Measurements from ENCODE around the gene TTLL11. TPM values are rescaled to one million over a fixed set of nuclear protein-coding genes. Genes with fewer than 3 reads are reported as not detected.

Gene TTLL11
- total RNA-seq, 4 donors from 2014 or later, result 7.2 to 12.1 (median 9.9) TPM

DNA sequence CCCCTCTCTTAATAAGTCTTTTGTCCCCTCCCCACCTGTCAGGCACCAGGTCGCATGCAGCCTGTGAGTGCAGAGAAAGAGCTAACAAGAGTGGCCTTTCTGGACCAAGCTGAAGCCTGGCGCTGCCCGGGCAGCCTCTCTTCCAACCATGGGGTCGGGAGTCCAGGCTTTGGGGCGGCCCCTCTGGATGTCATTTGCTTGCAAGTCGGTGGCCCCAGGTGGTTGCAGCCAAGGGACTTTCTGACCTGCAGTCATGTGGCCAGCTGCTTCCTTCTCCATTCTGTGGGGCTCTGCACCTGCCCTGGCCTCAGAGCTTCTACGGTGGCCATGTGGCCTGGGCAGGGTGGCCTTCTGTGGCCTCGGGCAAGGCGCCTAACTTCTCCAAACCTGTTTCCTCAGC, 282.0 kb downstream of the TTLL11 start:
- no peak overlapping the region for H3K27ac ChIP-seq
- 84% methylated on average over 7 of the region's 9 CpGs for WGBS

GRCh38 chr9:121810489-121810888, 282.6 kb downstream of the TTLL11 start:
- Histone ChIP-seq H3K4me1 (peaks cover 10% of the 10 kb centered on the region), H3K9me3 (no peaks in the 10 kb centered on the region), H3K4me3 (no peak overlapping the region), H3K27me3 (no peaks in the 10 kb centered on the region), H3K36me3 (no peaks in the 10 kb centered on the region), H3K27ac (no peak overlapping the region)
- DNase-seq (ENCODE audit: low spot score in 2 of 2), result no peak
- no peak for TF ChIP-seq CTCF (IDR thresholded peaks at IDR 0.05)
- no peak for TF ChIP-seq POLR2AphosphoS5 (IDR thresholded peaks at IDR 0.05)
- no peak for TF ChIP-seq POLR2A (IDR thresholded peaks at IDR 0.05)
- no peak for TF ChIP-seq EP300 (IDR thresholded peaks at IDR 0.05)
- 84% methylated on average over 3 of the region's 3 CpGs for WGBS

More for the DNA sequence above, 282.0 kb downstream of the TTLL11 start:
- no peak for DNase-seq (ENCODE audit: low spot score in 2 of 2)
- no peaks in the 10 kb centered on the region for H3K27me3 ChIP-seq
- TF ChIP-seq POLR2A (IDR thresholded peaks at IDR 0.05) (no peak), EP300 (IDR thresholded peaks at IDR 0.05) (no peak), CTCF (IDR thresholded peaks at IDR 0.05) (no peak), POLR2AphosphoS5 (IDR thresholded peaks at IDR 0.05) (no peak)
- peaks cover 10% of the 10 kb centered on the region for H3K4me1 ChIP-seq
- no peaks in the 10 kb centered on the region for H3K36me3 ChIP-seq
- H3K9me3 ChIP-seq, result no peaks in the 10 kb centered on the region
- H3K4me3 ChIP-seq, result no peak overlapping the region

GRCh38 chr9:121809356-121810050, 283.6 kb downstream of the TTLL11 start:
- peaks cover 10% of the 10 kb centered on the region for H3K4me1 ChIP-seq
- TF ChIP-seq POLR2A (IDR thresholded peaks at IDR 0.05), result no peak
- TF ChIP-seq POLR2AphosphoS5 (IDR thresholded peaks at IDR 0.05), result no peak
- no peaks in the 10 kb centered on the region for H3K36me3 ChIP-seq
- no peak overlapping the region for H3K27ac ChIP-seq
- no peak overlapping the region for H3K4me3 ChIP-seq
- 92% methylated on average over 15 of the region's 15 CpGs for WGBS
- DNase-seq (ENCODE audit: low spot score in 2 of 2), result no peak
- H3K9me3 ChIP-seq, result peaks cover under 1% of the 10 kb centered on the region
- H3K27me3 ChIP-seq, result no peaks in the 10 kb centered on the region

GRCh38 chr9:121808781-121809180, 284.3 kb downstream of the TTLL11 start:
- Histone ChIP-seq H3K36me3 (no peaks in the 10 kb centered on the region), H3K27ac (no peak overlapping the region), H3K4me3 (no peak overlapping the region), H3K27me3 (no peaks in the 10 kb centered on the region), H3K4me1 (peaks cover 10% of the 10 kb centered on the region), H3K9me3 (peaks cover 3% of the 10 kb centered on the region)
- 48% methylated on average over 4 of the region's 4 CpGs for WGBS
- no peak for DNase-seq (ENCODE audit: low spot score in 2 of 2)
- no peak for TF ChIP-seq POLR2AphosphoS5 (IDR thresholded peaks at IDR 0.05)
- TF ChIP-seq EP300 (IDR thresholded peaks at IDR 0.05), result no peak
- TF ChIP-seq POLR2A (IDR thresholded peaks at IDR 0.05), result no peak

DNA sequence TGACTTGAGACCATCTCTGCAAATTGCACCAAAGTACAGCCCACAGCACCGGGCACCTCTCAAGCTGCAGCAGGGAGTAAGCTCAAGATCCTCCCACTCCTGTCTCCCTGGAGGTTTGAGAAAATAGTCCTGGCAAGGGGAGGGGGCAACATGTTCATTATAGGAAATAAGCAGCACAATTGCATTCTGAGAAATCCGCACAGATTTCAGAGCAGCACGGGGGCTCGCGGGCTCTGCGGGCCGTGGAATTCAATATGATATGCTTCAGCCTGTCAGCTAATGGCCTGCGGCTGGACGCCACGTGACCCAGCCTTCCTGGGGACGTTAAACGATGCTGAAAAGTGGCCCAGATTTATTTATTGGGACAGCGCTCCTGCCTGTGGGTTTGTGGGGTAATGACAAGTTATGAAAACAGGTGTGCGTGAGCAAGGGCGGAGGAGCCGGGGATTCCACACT, 285.3 kb downstream of the TTLL11 start:
- no peaks in the 10 kb centered on the region for H3K36me3 ChIP-seq
- no peak for DNase-seq (ENCODE audit: low spot score in 2 of 2)
- WGBS, result 46% methylated on average over 12 of the region's 16 CpGs
- peaks cover 3% of the 10 kb centered on the region for H3K9me3 ChIP-seq
- TF ChIP-seq CTCF (IDR thresholded peaks at IDR 0.05) (no peak), POLR2A (IDR thresholded peaks at IDR 0.05) (no peak), EP300 (IDR thresholded peaks at IDR 0.05) (no peak), POLR2AphosphoS5 (IDR thresholded peaks at IDR 0.05) (no peak)
- H3K27me3 ChIP-seq, result no peaks in the 10 kb centered on the region
- peaks cover 15% of the 10 kb centered on the region for H3K4me1 ChIP-seq
- H3K27ac ChIP-seq, result no peak overlapping the region
- H3K4me3 ChIP-seq, result no peak overlapping the region

DNA sequence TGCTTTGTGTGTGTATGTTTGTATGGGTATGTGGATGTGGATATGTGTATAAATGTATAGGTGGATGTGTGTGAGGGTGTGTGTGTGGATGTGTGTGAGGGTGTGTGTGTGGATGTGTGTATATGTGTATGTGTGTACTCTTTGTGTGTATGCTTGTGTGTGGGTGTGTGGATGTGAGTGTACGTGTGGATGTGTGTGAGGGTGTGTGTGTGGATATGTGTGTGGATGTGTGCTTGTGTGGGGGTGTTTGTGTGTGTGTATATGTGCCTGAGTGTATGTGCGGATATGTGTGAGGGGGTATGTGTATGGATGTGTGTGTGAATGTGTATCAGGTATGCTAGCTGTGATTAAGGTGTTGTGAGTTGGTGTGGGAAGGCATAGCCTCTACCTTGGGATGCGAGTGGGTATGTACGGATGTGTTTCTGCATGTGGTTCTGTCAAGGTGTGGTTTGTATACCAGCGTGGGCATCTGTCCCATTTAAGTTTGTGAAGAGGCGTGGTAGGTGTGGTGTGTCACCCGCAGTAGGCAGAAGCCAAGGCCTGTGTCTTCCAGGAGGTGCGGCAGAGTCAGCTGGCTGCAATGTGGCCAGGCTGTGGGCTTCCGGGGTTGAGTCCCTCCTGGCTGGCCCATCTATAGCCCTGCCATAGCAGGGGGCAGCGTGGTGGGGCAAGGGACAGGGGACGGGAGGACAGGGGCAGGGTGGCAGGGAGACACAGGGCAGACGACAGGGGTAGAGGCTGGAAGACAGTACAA, 285.9 kb downstream of the TTLL11 start:
- 35% methylated on average over 12 of the region's 12 CpGs for WGBS
- Histone ChIP-seq H3K4me3 (no peak overlapping the region), H3K36me3 (no peaks in the 10 kb centered on the region), H3K27ac (no peak overlapping the region), H3K27me3 (no peaks in the 10 kb centered on the region), H3K4me1 (peaks cover 15% of the 10 kb centered on the region), H3K9me3 (peaks cover 3% of the 10 kb centered on the region)
- TF ChIP-seq EP300 (IDR thresholded peaks at IDR 0.05), result no peak
- TF ChIP-seq CTCF (IDR thresholded peaks at IDR 0.05), result no peak
- no peak for TF ChIP-seq POLR2AphosphoS5 (IDR thresholded peaks at IDR 0.05)
- TF ChIP-seq POLR2A (IDR thresholded peaks at IDR 0.05), result no peak
- no peak for DNase-seq (ENCODE audit: low spot score in 2 of 2)

Measured in suprapubic skin (tissue), 4 donors.